22Rv1 (cell line): ENCODE results near the gene FKBP14.

Source experiments
- ZFX ChIP-seq: fragments of 450-650 bp; IDR thresholded peaks from 2 replicates; pipeline ENCODE4 v1.6.1; 2017; ENCODE audit warnings: antibody characterized with exemption, borderline replicate concordance
- TF ChIP-seq, protein P1 (sequence below): fragments of 450-650 bp; IDR thresholded peaks from 2 replicates; pipeline ENCODE4 v1.5.1; 2017; ENCODE audit warnings: mild to moderate bottlenecking

DNA sequence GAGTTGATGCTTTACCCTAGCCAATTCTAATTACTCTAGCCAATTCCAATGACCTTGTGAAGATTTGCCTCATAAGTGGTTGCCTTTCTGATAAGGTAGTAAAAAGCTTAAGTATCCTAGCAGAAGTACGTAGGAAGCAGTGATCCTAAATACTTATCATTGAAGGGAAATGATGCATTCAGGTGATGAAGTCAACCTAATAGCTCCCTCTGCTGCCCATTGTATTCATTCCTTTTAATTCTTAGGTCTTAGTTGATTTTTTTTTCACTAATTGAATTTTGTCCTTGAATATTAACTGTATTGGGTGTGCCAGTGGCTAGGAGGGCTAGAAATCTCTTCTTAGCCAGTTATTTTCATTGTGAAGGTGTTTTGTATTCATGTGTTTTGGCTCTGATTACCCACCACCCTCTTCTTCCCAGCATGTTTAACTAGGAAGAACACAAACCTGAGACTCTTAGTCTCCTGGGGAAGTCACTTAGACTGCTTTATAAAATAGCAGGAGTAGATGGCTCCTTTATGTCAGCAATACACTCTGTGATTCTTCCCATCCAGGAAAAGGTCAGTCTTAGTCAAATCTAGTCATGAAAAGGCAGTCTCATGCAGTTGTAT is 48.0 kb upstream of the FKBP14 start:
- TF ChIP-seq, protein P1, sequence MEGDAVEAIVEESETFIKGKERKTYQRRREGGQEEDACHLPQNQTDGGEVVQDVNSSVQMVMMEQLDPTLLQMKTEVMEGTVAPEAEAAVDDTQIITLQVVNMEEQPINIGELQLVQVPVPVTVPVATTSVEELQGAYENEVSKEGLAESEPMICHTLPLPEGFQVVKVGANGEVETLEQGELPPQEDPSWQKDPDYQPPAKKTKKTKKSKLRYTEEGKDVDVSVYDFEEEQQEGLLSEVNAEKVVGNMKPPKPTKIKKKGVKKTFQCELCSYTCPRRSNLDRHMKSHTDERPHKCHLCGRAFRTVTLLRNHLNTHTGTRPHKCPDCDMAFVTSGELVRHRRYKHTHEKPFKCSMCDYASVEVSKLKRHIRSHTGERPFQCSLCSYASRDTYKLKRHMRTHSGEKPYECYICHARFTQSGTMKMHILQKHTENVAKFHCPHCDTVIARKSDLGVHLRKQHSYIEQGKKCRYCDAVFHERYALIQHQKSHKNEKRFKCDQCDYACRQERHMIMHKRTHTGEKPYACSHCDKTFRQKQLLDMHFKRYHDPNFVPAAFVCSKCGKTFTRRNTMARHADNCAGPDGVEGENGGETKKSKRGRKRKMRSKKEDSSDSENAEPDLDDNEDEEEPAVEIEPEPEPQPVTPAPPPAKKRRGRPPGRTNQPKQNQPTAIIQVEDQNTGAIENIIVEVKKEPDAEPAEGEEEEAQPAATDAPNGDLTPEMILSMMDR = peak; percentile 86
- no peak for TF ChIP-seq ZFX
